ENCODE results near the gene ANKDD1B. TPM values are rescaled to one million over a fixed set of nuclear protein-coding genes. Genes with fewer than 3 reads are reported as not detected.

ANKDD1B gene
- total RNA-seq, 4 donors from 2014 or later = 0.51 to 1.5 TPM; not detected in 2

DNA sequence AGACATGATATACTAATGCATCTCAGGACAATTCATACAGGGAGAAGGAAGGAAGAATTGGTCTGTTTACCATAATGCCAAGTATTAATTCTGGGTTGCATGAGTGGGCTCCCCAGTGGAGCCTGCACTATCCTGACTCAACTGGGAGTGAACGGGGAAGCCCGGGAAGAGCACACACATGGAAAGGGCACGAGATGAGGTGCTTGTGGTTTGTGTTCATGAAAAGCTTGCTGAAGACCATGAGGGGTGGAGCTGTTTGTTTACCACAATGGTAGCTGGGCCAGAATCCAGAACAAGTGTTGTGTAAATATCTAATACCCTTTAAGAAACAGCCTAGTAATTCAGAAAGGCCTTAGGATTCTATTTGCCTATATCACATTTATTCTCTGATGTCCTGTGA lies 61.4 kb downstream of the ANKDD1B start:
- no peak for TF ChIP-seq CTCF (IDR thresholded peaks at IDR 0.05; ENCODE audit: low read depth)

- no peak for TF ChIP-seq CTCF (IDR thresholded peaks at IDR 0.05; ENCODE audit: low read depth)
Measured at GRCh38 chr5:75675783-75676182, 64.5 kb downstream of the ANKDD1B start.

GRCh38 chr5:75677607-75678006 lies 66.4 kb downstream of the ANKDD1B start:
- no peak for TF ChIP-seq CTCF (IDR thresholded peaks at IDR 0.05; ENCODE audit: low read depth)

DNA sequence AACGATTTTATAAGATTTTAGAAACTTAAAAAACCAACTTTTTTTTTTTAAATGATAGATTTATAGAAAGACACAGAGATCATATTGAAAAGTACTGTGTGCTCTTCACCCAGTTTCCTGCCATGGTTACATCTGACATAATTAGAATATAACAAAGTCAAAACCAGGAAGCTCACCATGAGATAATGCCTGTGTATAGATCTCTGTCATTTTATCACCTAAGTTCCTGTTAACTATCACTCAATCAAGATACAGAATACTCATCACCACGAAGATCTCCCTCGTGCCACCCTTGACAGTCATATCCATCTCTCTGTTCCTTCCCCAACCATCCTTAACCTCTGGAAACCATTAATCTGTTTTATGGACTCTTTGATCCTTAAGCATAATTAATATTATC lies 66.9 kb downstream of the ANKDD1B start:
- TF ChIP-seq CTCF (IDR thresholded peaks at IDR 0.05; ENCODE audit: low read depth) = no peak

GRCh38 chr5:75681125-75681830 lies 70.0 kb downstream of the ANKDD1B start:
- TF ChIP-seq CTCF (IDR thresholded peaks at IDR 0.05; ENCODE audit: low read depth) = no peak

GRCh38 chr5:75685141-75685540 lies 73.9 kb downstream of the ANKDD1B start:
- no peak for TF ChIP-seq CTCF (IDR thresholded peaks at IDR 0.05; ENCODE audit: low read depth)

DNA sequence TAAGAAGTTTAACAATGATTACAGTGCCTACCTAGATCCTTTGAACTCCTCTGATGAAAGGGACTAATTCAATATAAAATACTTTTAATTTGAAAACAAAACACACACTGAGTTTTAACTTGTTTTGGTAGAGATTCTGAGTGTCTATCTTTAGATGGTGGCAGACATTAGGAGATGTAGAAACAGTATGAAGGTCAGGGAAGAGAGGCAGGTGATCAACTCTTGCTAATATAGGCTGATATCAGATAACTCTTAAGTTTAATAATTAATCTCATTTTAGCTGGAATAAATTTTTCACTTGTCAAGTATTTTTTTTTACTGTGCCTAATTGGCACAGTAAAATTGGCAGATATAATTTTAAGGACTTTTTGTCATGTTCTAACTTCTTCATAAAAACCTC lies 75.2 kb downstream of the ANKDD1B start:
- TF ChIP-seq CTCF (IDR thresholded peaks at IDR 0.05; ENCODE audit: low read depth) = no peak

All from subcutaneous adipose tissue (tissue), 4 donors.